NK-92 (cell line): ENCODE measurements around the gene LYST.

Source experiments
- DNase-seq: peaks from one replicate; lab custom pipeline; 2025; ENCODE audit not compliant: unreplicated experiment; lab: John Stamatoyannopoulos, UW

The LYST gene

DNA sequence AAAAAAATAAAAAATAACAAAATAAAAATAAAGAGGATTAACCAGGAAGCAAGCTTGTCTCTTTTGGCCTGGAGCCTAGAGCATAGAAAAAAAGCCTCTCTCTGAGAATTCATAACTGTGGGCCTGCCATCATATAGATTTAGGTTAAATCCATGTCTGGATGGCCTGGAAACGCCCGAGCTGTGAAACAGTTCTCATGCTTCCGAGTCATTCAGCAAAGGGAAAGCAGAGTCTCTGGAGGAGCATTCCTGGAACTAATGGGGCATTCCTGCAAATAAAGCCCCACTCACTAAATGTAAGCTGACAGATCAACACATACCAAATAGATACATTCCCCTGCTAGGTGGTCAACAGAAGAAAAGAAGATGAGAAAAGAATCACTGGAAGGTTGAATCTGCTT, 141.3 kb downstream of the LYST start:
- DNase-seq: no peak

DNA sequence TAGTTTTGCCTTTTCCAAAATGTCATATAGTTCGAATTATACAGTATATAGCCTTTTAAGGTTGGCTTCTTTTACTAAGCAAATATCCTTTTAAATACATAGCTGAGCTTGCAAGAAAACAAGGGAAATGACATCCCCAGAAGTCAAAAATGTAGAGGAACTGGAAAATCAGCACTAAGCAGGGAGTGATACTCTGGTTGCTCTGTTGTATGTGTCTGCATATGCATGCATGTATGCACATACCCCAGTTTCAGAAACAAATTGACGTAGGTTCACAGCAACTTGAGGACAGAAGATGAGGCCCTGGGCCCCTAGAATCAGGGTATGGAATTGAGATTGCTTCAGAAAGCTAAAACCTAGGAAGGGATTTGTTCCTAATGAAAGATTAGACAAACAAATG, 142.0 kb downstream of the LYST start:
- DNase-seq: no peak

DNA sequence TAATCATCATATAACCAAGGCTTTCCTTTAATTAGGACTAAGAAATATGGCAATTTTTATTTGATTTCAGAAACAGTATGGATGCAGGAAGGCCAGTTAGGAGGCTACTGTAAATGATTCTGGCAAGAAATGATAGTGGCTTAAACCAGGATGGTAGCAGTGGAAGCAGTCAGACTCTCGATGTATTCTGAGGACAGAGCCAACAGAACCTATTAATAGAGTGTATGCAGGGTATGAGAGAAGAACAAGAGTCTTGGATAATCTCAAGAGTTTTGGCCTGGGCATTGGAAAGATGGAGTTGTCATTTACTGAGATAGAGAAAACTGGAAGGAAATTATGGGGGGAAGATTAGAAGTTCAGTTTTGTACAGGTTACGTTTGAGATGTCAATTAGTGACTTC, 143.8 kb downstream of the LYST start:
- DNase-seq: no peak

DNA sequence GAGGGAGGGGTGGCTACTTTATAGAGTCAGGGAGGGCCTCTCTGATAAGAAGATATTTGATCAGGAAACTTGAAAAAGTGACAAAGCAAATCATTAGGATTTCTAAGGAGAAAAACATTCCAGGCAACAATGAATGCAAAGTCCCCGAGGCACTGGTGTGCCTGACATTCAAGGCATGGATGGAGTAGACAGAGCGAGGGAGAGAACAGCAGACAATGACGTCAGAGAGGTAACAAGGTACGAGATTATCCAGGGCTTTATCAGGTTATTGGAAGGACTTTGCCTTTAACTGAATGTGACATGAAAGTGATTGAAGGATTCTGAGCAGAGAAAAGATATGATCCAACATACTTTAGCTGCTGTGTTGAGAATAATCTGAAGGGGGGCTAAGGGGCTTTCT, 144.7 kb downstream of the LYST start:
- DNase-seq: no peak

DNA sequence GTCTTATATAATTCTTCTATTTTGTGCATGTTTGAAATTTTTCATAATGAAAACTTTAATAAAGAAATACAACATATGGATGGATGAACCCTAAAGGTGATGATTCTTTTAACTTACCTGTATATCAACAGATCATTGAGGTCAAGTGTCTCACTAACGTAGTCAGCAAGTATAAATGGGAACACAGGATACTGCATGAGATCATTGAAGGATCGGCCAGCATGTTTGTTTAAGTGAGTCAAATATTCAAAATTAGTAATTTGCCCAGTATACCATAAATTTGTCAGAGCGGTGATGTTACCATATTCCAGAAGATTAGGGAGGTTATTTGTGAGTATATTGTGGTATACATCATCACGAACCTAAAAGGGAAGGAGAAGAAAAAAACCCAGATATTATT, 146.2 kb downstream of the LYST start:
- DNase-seq: no peak

DNA sequence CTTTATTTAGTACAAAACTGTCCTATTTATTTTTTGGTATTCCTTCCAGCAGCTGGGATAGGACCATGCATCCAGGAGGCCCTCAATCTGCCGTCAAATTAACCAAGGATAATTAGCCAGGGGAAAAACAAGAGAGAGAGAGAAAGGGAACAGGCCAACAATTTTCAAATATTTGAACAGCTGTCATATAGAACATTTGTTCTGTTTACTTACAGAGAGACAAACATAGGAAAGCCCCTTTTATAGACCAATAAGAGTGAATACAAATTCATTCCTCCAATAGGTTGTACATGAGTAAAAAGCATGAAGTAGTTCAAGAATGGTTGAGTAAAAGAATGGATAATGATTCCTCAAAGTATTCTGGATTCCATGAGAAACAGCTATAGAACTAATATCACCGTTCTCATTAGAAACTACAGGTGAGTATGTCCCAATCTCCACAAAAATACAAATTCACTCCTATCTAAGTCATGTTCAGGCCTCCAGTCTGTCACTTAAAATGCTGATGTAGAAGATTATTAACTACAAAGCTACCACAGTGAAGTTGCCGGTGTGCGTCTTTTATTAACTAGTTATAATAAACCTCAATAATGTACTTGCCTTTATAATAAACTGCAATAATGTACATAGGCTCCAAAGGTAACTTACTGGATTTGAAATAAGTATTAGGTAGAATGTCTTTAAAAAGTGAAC, 152.4 kb downstream of the LYST start:
- no peak for DNase-seq

DNA sequence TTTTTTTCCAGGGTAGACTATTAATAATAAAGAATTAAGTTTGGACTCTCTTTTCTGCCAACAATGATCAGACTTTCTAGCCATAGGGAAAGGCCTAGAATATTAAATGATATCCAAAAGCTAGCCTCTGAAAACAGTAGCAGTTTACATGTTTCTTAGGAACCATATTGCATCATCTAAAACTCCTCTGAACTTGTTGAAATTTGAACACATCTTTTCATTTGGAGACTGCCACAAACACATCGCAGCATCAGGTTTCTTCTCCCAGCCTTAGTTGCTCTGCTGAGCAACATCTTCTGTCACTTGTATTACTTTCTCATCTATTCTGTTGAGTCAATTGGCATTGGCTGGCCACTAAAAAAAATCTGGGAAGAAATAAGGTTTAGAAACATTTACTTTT, 153.9 kb downstream of the LYST start:
- DNase-seq: no peak

DNA sequence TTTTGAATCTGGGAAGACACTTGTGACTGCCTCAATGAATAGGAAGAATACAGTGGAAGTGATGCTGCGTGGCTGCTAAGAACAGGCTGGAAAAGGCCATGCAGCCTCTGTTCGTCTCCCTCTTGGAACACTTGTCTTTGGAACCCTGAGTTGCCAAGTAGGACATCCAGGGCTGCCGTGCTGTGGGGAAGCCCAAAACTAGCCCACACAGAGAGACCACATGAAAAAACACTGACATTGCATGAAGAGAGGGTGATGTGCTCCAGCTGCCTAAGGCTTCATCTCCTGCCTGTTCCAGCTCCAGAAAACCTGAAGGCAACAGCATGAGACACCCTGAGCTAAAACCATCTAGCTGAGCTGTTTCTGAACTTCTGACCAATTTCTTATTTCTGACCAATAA, 156.0 kb downstream of the LYST start:
- DNase-seq: no peak

DNA sequence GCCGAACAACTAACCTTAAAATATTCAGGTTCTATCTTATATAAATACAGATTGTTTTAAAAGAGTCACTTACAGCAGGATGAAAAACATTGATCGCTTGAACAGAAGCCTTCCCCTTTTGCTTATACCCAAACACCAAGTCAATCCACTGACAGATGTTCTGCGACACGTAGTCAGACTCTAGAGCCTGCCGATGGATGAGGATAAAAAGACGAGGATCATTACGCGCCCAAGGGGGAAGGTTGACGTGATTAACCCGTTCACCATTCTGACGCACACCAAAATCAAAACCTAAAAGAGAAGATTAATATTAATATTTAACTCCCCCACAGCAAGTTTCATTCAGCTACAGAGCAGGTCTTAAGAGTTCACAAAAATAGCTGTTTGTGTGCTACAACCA, 157.7 kb downstream of the LYST start:
- no peak for DNase-seq

DNA sequence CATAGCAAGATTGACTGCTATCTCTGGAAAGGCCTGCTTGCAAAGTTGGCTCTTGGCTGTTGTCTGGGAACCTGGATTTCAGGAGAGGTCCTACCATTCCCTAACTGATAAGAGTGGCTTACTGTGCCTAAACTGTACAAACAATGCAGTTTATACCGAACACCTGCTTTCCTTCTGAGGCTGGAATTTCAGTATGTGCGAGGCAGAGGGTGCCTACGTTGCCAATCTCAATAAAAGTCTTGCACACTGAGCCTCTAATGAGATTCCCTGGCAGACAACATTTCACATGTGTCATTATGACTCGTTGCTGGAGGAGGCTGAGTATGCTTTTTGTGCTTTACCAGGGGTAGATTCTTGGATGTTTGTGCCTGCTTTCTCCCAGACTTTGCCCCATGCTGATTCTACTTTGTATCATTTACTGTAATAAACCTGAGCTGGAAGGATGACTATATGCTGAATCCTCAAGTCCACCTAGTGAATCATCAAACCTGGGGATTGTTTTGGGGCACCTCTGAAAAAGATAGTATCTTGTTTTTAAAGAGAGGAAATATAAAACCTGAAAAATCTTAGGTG, 158.2 kb downstream of the LYST start:
- no peak for DNase-seq

GRCh38 chr1:235703506-235703905, 163.2 kb downstream of the LYST start:
- no peak for DNase-seq

GRCh38 chr1:235702412-235702811, 164.3 kb downstream of the LYST start:
- no peak for DNase-seq

- DNase-seq: no peak
These were observed 169.2 kb downstream of the LYST start for GRCh38 chr1:235697508-235697907.

- no peak for DNase-seq
These were observed 177.3 kb downstream of the LYST start for GRCh38 chr1:235689356-235689755.

GRCh38 chr1:235688096-235688495, 178.6 kb downstream of the LYST start:
- DNase-seq: no peak

DNA sequence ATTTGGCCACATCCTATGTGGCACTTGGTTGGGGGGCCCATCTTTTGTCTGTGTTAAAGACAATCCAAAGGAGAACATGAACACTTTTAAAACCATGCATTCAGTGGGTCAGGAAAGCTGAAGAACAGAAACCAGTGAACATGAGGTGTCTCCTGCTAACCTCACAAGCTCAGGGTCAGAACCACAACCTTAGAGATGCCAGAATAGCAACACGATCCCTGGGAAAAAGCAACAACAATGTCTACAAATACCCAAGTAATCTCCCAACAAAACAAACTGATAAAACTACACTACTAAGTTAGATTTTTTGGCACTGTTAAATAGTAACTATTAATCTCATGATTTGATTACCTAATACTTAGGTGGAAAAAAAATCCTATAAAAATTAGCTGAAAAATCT, 183.1 kb downstream of the LYST start:
- DNase-seq: no peak

- no peak for DNase-seq
These were observed 184.5 kb downstream of the LYST start for GRCh38 chr1:235682216-235682615.

DNA sequence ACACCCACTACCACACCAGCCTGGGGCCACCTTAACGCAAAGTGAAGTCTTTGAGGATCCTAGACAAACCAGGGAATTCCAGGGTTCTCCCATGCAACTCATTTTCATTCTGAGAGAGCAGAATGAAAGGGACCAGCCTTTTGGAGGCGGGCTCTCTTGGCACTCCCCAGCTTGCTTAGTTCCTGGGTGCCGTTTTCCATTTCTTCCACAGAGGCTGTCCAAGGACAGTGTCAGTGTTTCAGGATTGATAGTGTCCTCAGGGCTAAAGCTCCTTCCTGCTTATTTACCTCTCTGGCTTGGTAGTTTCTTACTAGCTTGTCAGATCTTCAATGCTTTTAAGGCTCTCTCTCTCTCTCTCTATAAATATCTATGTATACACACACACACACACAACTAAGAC, 187.1 kb downstream of the LYST start:
- DNase-seq: no peak

GRCh38 chr1:235679005-235679404, 187.7 kb downstream of the LYST start:
- DNase-seq: no peak

GRCh38 chr1:235675152-235675890, 191.4 kb downstream of the LYST start:
- DNase-seq: no peak

- DNase-seq: no peak
These were observed 192.7 kb downstream of the LYST start for GRCh38 chr1:235673981-235674380.

DNA sequence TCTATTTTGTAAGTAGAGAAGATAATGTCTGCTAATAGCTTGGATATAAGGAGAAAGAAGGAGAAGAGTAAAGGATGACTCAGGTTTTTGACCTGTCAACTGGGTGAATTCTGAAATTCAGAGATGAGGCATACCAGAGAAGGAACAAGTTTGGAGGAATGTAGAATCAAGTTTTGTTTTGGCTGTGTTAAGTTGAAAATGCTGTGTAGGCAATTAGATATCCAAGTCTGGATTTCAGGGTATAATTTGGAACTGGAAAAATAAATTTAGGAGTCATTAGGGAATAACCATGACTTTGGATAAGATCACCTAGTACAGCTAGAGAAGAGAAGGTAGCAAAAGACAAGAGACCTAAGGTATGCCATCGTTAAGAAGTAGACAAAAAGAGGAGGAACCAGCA, 194.7 kb downstream of the LYST start:
- DNase-seq: no peak
